NCI-H1436 (cell line): ENCODE measurements around the gene TMEM123.
"Not testable (repeated sequence)": the region's sequence is repeated elsewhere in the genome, so short reads cannot be mapped to it uniquely, and the experiment has no call there.

Experiments used
- DNase-seq: peaks from one replicate; lab custom pipeline; 2025; lab: John Stamatoyannopoulos, UW

Gene TMEM123

DNA sequence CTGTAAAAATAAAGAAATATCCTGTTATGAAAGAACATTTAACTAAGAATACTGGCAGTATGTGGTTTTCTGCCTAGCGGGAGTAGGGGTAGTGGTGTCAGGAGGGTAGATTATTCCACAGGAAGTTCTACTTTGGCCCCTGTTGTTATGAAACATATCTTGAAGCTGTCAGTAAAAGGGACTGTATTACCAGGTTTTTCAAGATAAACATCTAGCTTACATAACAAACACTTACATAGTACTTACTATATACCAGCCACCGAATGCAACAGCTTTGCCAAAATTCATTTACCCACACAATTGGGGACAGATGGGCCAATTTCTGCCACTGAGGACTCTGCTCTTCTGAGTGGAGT, 3.7 kb downstream of the TMEM123 start:
- no peak for DNase-seq

DNA sequence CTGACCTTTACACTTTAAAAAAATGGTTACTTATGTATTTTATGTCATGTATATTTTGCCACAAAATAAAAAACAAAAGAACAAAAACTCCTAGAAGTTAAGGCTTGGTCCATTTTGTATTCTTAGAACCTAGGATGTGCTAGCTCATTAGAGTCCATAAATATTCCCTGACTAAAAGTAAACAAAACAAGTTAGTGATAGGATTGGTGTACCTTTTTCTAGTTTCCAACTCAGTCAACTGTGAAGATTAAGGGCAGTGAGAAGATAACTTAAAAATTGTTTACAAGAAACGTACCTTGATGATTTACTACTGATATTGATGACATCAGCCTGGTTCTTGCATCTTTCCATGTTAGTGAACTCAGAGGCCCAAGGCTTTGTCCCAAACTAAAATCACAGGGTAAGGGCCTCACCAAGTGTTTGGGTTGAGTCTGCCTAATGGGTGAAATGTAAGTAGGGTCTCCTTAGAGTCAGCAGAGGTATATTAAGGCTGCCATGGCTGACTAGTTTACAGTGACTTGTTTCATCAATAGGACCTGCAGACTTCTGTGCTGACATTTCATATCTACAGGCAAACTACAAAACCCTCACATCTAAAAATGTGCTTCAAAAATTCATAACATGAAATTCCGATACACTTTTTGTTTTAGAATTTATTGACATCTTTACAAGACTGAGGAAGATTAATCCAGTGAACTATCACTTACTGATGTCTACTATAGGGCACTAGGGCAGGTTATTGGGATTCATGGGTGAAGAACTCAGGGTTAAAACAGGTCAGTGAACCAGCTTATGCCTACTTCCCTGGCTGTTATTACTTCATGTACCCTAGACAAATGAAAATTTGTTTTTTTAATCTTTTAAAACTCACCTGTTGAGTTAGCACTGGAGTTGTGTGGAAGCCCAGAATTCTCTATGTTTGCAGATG, 4.4 kb downstream of the TMEM123 start:
- no peak for DNase-seq

DNA sequence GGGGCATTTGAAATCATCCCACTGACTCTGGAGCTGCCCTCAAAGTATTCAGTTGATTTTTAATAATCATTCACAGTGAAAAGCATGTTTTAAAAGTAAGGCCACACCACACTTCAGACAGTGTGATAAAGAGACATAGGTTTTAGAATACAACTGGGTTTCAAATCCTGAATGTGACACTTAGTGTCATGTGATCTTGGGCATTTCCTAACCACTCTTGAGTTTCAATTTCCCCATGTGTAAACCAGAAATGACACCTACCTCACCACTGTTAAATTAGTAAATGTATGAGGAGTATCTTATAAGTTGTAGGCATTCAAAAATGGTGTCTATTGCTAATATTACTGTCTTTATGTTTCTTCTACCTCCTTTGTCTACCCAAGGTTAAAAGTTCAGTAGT, 5.4 kb downstream of the TMEM123 start:
- DNase-seq: no peak

DNA sequence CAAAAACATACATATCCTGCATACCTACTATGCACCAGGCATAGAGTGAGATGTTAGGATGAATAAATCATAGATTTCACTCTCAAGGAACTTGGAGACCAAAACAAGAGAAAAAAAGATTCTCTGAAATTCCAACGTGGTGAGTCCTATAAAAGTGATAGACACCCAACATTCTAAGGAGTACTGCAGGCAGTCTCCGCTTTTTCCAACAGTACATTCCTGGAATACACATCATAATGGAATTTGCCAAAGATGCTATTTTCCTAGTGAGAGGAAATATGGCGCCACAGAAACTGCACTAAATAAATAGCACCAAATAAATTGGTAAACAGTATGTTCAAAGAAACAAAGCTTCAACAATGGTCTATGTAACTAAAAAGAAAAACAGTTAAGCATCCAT, 6.0 kb downstream of the TMEM123 start:
- no peak for DNase-seq

DNA sequence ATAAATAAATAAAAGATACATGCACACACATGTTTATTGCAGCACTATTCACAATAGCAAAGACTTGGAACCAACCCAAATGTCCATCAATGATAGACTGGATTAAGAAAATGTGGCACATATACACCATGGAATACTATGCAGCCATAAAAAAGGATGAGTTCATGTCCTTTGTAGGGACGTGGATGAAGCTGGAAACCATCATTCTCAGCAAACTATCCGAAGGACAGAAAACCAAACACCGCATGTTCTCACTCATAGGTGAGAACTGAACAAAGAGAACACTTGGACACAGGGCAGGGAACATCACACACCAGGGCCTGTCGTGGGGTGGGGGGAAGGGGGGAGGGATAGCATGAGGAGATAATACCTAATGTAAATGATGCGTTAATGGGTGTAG, 7.9 kb downstream of the TMEM123 start:
- DNase-seq: not testable (repeated sequence)

DNA sequence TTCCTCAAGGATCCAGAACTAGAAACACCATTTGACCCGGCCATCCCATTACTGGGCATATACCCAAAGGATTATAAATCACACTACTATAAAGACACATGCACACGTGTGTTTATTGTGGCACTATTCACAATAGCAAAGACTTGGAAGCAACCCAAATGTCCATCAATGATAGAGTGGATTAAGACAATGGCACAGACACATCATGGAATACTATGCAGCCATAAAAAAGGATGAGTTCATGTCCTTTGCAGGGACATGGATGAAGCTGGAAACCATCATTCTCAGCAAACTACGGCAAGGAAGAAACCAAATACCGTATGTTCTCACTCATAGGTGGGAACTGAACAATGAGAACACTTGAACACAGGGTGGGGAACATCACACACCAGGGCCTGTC, 8.4 kb downstream of the TMEM123 start:
- not testable (repeated sequence) for DNase-seq

DNA sequence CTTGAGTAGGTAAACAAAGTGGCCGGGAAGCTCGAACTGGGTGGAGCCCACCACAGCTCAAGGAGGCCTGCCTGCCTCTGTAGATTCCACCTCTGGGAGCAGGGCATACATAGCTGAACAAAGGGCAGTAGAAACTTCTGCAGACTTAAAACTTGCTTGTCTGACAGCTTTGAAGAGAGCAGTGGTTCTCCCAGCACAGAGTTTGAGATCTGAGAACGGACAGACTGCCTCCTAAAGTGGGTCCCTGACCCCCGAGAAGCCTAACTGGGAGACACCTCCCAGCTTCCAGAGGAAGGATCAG, 13.6 kb downstream of the TMEM123 start:
- DNase-seq: not testable (repeated sequence)

DNA sequence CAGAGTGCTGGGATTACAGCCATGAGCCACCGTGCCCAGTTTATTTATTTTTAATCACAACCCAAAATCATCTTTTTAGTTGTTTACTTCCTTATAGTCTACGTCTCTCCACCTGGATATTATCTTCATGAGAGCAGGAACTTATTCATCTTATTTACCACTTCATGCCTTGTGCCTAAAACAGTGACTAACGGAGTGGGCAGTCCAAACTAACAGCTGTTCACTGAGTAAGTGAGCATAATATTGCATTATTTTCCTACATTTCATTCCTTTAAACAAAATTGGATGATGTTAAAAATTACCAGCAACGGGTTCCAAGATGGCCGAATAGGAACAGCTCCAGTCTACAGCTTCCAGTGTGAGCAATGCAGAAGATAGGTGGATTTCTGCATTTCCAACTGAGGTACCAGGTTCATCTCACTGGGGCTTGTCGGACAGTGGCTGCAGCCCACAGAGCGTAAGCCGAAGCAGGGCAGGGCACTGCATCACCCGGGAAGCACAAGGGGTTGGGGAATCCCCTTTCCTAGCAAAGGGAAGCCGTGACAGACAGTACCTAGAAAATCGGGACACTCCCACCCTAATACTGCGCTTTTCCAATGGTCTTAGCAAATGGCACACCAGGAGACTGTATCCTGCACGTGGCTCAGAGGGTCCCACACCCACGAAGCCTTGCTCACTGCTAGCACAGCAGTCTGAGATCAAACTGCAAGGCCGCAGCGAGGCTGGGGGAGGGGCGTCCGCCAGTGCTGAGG, 14.1 kb downstream of the TMEM123 start:
- DNase-seq: no peak

DNA sequence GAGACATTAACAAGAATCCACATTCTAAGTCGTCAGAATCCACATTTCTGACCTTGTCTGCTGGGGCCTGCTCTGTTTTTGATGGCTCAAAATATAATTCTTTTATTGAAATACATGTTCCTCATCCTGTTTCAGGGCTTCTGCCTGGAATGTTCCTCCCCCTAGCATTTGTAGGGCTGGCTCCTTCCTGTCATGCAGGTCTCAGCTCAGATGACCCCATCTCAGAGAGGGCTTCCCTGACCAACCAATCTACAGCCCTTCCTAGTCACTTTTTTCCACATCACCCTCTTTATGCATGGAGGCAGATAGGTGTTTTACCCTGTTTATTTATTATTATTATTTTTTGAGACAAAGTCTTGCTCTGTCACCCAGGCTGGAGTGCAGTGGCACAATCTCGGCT, 14.8 kb downstream of the TMEM123 start:
- no peak for DNase-seq

DNA sequence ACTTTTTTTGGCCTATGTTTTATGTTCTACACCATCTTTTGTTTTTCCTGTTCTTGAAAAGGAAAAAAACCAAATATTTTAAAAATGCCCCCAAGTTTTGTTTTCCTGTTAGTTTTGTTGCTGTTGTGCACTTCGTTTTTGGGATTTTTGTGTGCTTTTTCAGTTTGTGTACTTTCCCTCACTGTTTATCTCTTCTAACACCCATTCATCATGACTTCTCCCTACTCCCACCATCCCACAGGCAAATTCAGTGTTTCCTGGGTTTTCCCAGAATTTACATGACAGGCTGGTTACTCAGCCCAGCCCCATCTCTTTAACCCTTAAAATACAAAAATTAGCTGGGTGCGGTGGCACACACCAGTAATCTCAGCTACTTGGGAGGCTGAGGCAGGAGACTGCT, 15.6 kb downstream of the TMEM123 start:
- no peak for DNase-seq

DNA sequence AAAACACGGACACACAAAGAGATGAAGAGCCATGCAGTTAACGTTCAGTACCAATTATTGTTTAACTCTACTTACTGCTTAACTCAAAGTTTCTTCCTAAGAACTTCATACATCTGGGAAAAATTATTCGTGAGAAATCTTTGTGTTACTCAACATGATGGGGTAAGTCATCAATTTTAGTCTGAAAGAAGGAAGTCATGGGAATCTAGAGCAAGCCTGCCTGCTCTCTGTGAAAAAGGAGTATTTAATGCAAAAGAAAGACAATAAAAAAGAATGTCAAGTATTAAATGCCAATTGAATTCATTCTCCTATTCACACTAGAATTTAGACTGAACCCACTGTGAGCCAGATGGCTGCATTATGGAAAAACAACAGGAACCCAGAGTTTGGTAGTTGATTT, 16.0 kb downstream of the TMEM123 start:
- DNase-seq: no peak

DNA sequence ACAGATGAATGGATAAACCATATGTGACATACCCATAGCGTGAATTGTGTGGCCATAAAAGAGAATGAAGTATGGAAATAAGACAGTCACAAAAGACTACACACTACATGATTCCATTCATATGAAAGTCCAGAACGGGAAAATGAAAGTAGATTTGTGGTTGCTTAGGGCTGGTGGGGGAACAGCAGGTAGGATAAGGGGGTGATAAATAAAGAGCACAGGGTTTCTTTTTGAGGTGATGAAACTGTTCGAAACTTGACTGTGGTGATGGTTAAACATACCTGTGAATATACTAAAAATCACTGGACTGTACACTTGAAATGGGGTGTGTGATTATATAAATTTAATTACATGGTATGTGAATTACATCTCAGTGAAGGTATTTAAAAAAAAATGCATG, 16.9 kb downstream of the TMEM123 start:
- no peak for DNase-seq

DNA sequence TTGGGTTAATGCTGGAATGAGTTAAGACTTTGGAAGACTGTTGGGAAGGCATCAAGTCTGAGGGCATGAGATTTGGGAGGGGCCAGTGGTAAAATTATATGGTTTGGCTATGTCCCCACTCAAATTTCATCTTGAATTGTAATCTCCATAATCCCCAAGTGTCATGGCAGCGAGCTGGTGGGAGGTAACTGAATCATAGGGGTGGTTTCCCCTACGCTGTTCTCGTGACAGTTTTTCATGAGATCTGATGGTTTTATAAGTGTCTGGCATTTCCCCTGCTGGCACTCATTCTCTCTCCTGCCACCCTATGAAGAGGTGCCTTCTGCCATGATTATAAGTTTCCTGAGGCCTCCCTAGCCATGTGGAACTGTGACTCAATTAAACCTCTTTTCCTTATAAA, 19.0 kb downstream of the TMEM123 start:
- not testable (repeated sequence) for DNase-seq

DNA sequence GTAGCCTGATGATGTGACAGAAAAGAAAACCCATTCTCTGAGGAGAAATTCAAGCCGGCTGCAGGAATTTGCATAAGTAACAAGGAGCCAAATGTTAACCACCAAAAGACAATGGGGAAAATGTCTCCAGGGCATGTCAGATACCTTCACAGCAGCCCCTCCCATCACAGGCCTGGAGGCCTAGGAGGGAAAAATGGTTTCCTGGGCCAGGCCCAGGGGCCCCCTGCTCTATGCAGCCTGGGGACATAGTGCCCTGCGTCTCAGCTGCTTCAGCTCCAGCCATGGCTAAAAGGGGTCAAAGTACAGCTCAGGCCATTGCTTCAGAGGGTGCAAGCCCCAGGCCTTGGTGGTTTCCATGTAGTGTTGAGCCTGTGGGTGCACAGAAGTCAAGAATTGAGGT, 20.0 kb downstream of the TMEM123 start:
- DNase-seq: not testable (repeated sequence)

DNA sequence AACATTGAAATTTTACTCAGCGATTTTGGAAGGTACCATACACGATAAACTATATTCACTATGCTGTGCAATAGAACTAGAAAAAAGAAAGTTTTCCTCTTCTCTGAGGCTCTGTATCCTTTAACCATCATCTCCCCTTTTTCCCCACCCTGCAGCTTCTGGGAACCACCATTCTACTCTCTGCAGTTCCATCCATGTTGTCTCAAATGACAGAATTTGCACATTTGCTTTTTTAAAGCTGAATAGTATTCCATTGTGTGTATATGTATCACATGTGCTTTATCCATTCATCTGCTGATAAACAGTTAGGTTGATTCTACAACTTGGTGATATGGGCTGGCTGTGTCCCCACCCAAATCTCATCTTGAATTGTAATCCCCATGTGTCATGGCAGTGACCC, 21.2 kb downstream of the TMEM123 start:
- no peak for DNase-seq

DNA sequence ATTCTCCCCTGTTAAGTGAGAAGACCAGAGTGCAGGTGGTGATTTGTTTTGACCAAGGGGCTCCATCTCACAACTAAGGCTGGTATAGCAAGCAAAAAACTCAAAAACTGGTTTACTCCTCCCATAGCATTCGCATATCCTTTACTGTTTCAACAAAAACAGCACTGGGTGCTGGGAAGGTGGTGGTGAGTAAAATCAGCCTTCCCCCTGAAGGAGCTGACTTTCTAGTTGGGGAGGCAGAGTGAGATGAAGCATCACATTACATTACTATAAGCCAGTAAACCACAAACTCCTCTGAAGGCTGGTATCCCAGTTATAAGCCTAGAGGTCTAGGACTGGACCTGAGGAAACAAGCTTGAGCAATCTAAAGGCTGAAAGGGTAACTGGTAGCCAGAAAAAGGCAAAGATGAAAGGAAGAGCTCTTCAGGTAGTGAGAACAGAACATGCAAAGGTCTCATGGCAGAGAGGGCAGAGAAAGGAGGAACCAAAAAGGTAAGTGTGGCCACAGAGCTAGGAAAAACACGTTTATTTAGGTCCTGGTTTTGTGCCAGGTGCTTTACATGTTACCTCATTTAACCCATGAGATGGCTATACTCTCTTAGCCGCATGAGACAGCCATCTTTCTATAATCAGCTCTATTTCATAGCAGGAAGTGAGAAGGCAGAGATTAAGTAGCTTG, 22.3 kb downstream of the TMEM123 start:
- DNase-seq: no peak

DNA sequence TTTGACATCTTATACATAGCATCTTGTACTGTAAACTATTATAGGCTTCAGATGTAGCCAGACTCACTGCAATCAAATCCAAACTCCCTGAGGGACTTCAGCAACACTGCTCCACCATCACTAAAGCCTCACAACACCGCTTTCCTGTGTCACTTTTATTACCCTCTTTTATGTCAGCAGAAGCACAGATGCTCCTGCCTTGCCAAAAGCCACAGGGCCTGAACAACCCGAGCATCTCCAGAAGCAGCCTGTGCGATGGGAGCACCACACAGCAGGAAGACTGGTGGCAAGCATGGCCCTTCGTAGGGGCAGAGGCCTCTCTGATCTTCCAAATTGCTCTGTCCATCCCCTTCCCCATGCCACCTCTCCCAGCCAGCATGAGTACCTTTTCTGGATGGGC, 22.9 kb downstream of the TMEM123 start:
- no peak for DNase-seq

DNA sequence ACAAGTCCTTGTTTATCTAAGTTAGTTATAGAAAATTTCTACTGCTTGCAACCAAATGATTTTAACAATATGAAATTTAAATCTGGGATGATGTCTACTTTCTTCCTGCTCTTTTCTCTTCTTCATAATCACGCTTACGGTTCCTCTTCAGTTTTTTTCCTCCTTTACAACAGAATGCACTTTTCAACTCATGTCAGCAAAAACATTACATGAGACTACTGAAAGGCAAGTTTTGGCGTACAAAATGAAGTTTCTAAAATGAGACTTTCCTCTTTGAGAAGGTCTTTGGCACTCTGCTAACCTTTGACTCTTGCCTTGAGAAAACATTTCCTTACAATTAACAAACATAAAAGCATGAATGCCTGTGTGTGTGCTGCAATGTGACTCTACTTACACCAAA, 23.3 kb downstream of the TMEM123 start:
- no peak for DNase-seq

DNA sequence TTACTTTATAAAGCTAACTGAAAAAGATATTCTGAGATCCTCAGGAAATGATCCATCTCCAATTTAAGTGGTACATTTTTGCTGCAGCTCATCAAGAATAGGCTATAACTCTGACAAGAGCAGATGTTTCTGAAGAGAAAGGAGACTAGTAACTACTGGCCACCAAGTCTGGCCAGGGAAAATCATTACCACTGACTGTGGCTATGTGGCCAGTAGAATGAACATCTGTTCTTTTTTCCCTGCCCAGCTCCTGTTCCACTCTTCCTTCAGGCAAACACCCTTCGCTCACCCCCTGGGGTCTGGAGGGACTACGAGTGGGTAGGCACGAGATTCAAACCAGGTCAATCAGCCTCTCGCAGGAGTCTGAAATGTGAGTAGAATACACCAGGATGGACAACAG, 23.9 kb downstream of the TMEM123 start:
- DNase-seq: no peak

DNA sequence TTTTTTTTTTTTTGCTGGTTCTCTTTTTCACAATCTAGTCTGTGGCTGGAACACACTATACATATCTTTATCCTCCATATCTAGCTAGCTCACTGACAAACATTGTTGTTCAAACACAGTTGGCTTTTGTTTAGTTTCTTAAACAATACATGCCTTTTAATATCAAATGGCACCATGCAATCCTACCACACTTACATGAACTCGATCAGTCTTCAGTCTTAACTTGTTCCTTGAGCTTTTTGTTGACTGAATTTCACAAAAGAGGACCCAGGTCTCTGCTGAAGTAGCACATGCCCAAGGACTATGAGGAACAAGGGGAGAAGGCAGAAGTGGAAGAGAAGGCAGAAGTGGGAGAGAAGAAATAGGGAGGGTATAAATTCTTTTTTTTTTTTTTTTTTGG, 25.5 kb downstream of the TMEM123 start:
- DNase-seq: no peak

DNA sequence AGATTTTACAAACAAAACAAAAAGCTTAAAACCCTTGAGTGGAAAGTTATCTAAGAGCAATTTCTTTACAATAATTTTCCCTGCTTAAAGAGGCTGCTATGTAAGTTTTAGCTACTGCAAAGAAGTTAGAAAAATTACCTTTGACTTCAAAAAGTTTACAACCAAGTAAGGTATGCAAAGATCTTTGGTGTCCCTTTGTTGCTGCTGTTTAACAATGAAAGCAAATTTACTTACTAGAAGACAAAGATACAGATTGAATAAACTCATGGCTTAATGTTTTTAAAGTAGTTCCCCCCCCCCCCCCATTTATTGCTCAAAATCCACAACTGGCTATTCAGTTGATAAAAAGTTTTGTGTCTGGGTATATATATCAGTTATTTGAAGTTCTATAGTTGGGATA, 26.0 kb downstream of the TMEM123 start:
- no peak for DNase-seq

DNA sequence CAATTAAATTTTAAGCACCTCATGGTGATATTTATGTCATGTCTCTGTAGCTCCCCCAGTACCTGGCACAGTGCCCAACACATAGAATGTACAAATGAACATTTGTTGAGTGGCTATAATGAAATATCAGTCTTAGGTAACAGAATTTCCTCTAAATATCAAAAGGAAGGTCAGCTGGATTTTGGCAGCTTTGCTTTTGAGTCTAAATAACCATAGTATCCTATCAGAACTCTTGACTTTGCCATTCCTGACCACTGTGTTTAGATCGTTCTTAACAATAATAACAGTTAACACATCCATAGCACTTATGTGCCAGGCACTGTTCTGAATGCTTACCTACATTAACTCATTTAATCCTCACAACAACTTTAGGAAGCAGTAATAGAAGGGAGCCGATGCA, 26.6 kb downstream of the TMEM123 start:
- no peak for DNase-seq

DNA sequence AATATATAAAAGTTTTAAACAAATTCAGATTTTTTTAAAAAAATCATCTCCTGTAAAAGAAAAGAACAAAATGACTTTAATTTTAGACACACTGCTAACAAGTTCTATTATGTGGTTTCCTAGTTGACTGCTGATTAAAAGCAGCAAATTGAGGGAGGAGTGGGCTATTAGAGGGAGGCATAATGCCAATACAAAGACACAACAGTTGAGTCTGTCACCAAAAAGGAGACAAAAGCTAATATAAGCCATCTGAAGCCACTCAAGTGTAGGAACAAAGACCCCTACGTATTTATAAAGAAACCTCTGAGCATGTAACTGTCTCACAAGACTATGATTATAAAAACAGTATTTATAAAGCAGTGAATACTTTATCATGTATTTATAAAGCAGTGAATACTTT, 28.6 kb downstream of the TMEM123 start:
- DNase-seq: peak; percentile 69
